Fibroblast of upper back skin (primary cell): ENCODE measurements around the gene SETD2.
"Not testable (repeated sequence)": the region's sequence is repeated elsewhere in the genome, so short reads cannot be mapped to it uniquely, and the experiment has no call there.

Source experiments
- DNase-seq: peaks from one replicate; pipeline ENCODE4 v3.0.0-alpha.2; 2013

The SETD2 gene

DNA sequence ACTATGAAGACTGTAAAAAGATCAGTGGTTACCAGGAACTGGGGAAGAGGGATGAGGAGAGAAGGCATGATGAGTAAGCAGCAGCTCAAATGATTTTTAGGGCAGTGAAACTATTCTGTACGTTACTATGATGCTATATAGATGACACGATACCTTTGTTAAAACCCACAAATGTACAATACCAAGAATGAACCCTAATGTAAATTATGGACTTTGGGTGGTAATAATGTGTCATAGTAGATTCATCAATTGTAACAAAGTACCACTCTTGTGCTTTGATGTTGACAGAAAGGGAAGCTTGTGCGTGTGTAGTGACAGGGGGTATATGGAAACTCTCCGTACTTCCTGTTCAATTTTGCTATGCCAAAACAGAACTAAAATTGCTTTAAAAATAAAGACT lies 132.9 kb downstream of the SETD2 start:
- DNase-seq: not testable (repeated sequence)

DNA sequence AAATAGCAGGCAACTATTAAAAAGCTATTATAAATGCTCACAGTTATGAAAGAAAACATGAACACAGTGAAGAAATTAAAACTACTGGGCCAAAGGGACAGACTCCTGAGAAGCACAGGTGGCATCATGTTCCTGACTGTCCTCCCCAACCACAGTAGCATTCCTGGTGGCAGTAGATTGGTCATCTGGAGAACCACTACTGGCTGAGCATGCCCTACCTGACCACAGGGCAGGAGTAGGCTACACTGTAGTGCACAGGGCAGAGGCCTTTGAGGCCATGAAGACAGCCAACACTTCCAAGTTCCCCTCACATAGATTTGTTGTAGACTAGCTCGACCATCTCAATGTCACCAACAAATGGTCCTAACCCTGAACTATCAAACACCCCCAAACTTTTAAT lies 135.2 kb downstream of the SETD2 start:
- DNase-seq: no peak

DNA sequence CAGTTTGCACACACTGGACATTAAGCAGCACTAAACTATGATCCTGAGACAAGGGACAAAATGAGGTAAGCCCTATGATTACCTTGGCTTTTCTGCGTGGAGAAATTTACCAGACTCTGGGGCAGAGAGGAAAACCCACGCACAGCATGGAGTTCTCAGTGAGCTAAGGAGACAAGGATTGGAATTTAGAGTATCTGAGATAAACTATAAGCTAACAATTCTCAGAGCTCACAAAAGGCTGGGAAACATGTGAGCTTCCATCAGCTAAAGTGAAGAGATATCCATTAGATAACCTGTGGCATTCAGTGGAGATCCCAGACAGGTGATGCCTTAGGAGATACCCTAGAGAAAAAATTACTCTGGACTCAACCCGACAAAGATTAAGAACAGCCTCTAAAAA lies 135.8 kb downstream of the SETD2 start:
- DNase-seq: no peak

DNA sequence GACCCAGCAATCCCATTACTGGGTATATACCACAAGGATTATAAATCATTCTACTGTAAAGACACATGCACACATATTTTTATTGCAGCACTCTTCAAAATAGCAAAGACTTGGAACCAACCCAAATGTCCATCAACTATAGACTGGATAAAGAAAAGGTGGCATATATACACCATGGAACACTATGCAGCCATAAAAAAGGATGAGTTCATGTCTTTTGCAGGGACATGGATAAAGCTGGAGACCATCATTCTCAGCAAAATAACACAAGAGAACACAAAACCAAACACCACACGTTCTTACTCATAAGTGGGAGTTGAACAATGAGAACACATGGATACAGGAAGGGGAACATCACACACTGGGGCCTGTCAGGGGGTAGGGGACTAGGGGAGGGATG lies 137.5 kb downstream of the SETD2 start:
- not testable (repeated sequence) for DNase-seq

DNA sequence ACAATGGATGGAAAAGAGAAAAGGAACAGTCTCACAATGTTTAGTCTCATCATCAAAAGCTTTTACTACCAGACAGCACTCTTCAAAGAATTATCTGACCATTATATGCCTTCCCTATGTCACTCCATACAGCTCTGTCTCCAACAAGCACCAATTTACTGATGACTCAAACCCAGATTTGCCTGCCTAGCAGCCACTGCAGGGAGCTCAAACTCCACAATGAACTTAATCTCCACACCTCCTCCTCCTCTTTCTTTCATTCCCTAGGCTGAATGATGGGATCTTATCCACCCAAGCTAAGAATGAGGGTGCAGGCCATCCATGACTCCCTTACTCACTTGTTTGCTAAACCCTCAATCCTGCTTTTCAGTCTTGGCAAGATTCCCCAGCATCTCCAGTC lies 139.0 kb downstream of the SETD2 start:
- peak; percentile 35 for DNase-seq

DNA sequence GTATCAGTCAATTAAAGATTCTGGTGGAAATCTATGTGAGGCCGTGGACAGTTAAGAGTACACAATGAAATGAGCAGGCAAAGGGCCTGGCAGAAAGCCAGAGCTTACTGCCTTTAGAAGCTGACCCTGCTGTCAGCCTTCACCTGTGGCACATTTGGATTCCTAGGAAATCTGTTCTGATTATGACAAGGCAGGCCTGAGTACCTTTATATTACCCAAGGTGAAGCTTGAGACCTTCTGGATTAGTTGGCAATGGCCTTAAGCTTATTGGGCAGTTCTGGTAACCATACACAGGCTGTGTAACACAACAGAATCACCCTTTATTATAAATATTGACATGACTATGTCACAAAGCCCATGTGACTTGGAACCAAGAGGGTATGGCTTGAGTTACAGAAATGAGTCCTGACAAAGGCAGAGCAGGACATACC lies 141.3 kb downstream of the SETD2 start:
- no peak for DNase-seq

DNA sequence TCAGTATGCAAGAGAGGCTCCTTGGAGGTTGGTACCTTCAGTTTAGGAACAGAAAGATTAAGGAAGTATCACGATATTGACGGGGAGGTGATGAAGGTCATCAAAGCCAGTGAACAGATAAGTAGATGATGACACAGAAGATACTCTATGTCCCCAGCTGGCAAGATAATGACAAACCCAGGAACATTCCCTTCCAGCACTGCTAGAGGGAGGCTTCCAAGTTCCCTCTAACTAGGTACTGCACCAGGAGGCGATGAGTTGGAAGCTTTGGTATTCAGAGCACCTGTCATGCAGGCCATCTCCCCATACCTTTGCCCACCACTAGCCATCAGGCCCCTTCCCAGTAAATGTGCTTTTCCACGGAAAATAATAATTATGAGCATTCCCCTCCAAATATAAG lies 143.6 kb downstream of the SETD2 start:
- DNase-seq: no peak

DNA sequence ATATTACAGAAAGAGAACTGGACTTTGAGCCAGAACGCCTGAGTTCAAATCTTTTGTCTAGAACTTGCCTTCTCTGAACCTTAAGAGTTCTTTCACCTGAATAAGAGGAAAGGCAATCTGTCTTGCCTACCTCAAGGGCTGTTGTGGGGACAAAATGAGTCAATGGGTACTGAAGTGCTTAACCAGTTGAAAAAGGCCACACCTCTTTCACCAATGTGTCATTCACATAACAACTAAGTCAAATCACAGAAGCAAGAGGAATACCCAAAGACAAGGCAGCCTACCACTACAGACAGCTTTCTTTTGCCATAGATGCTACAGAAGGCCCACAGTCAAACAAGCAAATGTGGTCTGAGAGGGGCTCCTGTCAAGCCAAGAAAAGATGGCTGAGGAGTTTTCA lies 144.7 kb downstream of the SETD2 start:
- DNase-seq: no peak

DNA sequence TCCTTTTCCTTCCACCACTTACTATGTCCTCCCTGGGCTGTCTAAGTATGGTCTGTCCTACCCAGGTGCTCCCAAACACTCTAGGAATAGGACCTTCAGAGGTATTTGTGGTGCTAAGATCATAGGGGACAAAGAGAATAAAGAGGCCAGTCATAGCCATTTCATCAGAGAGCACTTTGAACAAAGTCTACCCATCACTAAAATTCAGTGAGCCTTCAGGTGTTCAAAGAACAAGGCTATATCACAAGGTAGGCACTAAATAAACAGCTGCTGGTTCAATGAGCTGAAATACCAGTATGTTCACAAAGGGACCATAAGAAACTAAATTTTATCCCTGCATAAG lies 145.7 kb downstream of the SETD2 start:
- DNase-seq: no peak

DNA sequence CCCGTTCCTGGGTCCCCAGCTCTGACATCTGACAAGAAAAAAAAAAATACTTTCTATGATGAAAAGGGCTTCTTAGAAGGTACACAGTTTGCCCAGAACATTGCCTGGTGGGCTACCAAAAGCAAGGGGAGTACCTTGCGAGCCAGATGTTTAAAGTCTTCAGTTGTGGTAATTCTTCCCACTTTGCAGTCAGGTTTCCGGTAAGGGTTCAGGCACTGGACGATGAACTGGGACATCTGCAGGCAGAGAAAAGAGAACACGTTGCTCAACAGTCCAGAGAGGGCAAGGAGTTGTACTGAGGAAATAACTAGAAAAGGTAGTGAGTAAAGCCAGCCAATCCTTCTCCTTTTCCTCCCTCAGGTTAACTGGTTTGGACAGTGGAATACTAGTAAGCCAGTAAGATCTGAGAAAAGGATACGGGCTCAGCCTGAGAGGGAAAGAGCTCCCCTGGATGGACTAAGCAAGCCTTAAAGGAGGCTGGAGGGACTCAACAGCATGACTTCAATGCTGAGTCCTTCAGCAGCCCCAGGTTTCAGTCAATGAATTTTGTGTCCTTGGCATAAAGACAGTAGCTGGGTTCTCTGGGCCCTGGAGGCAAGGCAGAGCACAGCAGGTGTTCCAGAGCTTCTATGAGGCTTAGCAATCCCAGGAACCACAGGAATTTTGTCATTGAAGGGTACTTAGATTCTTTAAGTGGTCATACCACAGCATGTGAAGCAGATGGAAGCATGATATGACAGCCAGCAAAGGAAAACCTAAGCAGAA lies 146.2 kb downstream of the SETD2 start:
- DNase-seq: peak; percentile 55

DNA sequence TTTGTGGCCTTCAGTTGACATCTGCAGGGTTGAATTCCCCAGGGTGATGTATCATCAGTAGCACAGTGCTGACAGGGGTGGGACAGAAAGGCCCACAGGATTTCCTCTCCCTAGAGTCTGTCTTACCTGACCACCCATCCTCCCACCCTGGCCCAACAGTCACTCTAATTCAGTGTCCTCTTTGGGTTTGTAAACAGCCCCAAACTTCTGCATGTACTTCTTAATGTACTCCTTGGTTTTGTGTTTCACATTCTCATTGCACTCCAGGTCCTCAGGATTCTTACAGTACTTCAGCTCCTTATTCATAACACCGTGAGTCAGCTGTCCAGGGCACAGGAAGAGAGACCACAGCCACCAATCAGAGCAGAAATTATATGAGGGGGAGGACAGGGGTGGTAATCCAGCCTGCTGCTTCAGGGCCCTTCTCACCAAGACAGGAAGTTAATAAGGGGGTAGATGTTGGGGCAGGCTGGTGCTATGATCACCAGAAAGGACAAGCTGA lies 146.9 kb downstream of the SETD2 start:
- DNase-seq: peak; percentile 81

DNA sequence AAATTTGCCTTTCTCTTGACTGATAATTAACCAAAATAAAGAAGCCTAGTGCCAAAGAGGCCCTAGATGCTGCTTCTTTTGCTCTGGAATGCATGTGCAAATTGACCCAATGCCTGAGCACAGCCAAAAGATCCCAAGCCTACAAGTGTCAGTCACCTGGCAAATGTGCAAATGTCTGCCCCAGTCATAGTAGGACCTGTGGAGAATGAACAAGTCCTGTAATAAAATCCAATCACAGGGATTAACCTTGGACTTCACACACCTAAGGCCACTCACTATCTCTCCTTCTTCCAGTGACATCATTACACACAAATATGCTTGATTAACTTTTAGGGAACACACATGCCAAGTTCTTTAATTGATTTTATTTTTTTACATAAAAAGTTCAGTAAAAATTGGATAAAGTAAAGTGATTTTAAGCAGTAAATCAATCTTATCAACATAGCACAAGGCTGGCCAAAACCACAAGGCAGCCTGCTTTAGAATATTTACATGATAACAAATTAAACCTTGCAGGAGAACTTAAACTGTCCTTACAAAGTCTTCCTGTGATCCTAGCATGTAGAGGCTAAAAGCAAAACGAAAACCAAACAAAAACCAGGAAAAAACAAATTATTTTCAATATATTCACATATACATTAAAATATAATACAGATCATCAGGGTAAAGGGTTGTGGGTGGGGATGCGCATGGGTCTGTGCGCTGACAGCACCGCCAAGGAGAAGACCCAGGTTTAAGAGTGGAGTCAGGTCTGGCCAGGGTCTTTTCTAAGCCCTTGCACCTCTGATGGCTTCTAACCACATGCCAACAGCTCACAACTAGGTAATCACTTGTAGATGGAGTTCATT lies 147.6 kb downstream of the SETD2 start:
- no peak for DNase-seq

DNA sequence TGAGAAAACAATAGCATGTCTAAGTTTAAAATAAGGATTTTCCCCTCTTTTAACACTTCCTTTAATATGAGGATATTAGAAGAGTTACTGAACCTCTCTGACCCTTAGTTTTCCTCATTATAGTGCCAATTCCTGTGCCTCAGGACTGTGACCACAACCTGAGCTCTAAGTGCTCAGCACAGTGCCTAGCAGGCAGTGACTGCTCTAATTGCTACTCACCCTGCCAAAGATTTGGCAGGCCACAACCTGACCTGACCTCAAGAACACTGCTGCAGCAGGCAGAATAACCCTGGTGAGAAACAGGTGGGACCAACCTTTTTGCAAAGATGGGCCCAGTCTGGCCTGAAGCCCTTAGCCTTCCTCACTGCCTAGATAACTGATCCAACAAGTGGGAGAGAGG lies 148.8 kb downstream of the SETD2 start:
- no peak for DNase-seq

DNA sequence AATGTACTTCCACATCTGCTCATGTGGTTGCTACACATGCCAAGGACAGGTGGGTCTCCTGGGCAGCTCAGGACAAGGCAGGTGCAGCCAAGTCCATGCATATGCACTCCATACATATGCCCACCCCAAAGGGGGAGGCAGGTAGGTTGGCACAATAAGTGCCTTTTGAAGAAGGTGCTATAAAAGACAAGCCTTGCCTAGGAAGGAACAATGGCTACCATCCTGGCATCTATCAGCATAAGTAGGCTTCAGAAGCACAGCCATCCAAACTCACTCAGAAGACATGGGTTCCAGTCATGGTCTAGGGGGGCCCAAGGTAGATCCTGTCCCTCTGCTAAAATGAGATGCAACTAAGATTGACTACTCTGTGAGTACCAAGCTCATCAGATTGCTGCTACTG lies 149.9 kb downstream of the SETD2 start:
- DNase-seq: no peak

DNA sequence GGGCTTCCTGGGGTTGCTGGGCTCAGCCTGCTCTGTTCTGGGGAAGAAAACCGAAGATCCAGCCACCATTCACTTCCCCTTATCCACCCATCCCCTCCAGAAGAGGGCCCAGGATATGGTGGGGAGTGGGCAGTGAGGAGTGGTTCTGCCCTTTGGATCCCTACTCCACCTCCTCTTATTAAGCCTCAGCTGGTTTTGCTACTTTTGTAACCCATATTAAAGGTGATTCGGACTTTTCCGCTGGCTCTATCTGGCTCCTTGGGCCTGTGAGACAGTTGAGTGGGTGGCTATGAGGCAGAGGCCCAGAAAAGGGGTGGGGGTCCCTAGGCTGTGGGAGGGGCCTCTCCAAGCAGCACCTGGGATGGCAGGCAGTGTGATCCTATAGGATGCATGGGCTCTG lies 150.7 kb downstream of the SETD2 start:
- no peak for DNase-seq

DNA sequence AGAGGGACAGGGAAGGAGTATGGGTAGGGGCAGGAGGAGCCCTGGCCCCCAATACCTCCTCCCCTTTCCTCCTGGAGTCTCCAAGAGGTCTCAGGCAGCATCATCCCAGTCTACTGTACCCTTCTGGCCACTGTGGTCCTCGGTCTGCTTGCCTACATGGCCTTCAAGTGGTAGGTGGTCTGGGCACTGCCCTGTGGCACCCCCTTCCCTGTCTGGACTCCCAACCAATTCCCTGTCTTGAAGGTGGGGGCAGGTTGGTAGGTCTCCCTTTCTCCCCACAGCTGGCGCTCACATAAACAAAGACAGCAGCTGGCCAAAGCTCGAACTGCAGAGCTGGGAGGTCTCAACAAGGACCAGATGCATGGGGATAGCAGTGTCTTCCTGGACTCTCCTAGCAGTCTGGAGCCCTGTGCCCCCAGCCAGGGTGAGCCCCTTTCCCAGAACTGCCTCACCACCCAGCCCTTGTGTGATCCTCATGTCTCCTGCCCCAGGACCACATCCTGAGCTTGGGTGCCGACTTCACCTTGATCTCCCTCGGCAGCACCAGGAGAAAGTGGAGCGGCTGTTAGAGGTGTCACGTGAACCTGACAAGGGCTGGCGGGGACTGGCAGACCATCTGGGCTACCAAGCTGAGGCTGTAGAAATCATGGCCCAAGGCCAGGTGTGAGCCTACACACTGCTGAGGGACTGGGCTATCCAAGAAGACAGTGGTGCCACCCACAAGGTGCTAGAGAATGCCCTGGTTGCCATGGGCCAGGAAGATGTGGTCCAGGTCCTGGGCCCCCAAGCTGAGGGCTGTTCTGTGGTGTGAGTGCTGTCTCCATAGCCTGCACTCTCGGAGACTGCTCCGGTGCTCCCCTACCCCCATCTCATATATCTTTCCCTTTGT lies 151.3 kb downstream of the SETD2 start:
- no peak for DNase-seq

DNA sequence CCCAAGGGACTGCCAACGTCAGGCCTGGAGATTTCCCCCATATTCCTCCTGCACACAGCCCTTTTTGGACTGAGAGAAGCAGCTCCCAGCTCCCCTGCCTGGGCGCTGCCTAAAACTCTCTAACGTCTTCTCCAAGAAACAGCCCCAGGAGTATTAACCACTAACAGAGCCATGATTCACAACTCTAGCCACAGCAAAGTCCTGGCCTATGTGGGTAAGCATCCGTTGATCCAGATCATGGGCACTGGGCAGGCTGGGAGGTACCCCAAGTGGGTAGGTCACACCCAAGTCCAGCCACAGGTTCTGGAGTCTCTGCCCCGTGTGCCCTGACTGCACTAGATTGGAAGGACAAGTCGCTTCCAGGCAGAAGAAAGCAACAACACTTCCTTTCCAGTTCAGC lies 152.5 kb downstream of the SETD2 start:
- DNase-seq: no peak

DNA sequence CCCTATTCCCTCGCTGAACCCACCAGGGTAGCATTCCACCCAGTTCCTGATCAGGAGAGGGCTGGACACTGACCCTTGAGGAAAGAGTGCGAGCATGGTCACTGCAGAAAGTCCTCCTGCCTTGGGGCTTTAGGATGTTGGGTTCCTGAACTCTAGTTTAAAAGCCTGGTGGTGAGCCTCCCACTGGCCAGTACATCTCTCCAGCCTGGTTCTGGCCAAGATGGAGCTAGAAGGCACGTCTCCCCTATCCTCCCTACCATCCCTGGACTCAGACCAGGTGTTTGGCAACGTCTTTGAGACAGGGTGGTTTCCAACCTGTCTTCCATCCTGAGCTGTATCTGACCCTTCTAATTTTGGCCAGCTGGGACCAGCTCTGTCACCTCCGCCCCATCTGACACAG lies 153.0 kb downstream of the SETD2 start:
- DNase-seq: no peak

DNA sequence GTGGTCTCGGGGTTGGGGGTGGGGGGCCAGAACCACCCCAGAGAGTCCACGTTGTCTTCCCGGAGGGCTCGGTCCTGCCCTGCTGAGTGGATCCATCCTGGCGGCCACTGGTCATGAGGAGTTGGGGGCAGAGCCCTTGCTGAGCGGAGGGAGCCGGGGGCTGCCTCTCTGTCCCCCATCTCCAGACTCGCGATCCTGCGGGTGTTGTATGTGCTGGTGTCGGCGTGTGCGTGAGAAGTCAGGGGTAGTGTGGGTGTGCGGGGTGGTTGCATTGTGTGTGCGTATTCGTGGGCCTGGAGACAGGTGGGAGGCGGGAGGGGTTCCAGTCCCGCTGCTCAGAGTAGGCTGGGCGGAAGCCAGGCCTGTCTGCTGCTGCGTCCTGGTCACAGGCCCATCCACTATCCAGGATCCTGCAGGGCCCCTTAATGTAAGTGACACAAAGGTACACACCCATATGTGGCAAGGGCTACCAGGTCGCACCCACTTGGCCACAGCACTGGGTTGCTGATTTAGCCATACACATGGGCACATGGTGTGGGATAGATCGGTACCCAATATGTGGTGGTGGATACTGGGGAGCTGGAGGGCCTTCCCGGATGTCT lies 153.7 kb downstream of the SETD2 start:
- no peak for DNase-seq

DNA sequence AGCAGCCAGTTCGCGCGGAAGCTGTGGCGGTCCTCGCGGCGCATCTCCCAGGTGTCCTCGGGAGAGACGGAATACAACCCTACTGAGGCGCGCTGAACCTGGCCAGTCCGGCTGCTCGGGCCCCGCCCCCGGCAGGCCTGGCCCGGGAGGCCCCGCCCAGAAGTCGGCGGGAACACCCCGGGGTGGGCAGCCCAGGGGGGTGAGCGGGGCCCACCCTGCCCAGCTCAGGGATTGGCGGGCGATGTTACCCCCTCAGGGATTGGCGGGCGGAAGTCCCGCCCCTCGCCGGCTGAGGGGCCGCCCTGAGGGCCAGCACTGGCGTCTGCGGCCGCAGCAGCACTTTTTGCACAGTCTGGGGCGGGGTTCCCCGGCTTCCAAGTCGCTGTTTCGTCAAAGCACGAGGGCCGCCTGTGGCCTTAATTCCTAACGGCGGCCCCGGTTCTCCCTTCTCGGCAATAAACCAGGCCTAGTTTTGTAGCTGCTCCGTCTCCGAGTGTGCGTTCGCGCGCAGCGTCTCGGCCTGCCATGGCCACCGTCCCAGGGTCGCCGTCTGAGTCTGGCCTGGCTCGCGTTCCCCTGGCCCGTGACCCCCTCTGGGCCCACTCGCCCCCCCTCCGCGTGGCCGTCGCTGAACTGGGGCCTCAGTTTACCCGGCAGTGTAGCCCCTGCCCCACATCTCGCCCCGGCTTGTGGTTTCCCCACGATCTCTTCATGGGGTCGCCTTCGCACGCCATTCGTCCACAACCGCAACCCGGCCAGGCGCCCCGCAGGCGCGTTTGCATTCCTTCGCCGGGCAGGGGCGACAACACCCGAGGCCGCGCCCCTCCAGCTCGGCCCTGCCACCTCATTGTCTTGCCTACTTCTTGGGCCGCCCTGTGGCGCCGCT lies 154.4 kb downstream of the SETD2 start:
- peak; percentile 94 for DNase-seq

DNA sequence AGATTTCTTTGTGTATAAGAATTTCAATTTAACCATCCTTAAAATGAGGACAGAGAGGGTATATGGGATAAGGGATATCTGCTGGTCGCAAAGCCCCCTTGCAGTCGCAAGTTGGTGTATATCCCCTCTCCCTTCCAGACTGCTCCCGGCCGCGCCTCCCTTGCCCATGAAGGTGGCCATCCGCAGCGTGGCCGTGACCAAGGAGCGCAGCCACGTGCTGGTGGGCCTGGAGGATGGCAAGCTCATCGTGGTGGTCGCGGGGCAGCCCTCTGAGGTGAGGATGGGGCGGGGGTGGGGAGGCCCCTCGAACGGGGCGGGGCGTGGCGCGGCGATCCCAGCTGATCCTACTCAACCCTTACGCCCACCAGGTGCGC lies 155.1 kb downstream of the SETD2 start:
- no peak for DNase-seq
